GM21723 (cell line): ENCODE measurements around the gene CHCHD3.

Source experiments
- ATAC-seq: cut with Tn5 transposase; IDR thresholded peaks from one replicate; pipeline ENCODE4 v1.9.1; 2021; ENCODE audit warnings: mild to moderate bottlenecking, moderate library complexity; ENCODE audit not compliant: unreplicated experiment

Gene CHCHD3

GRCh38 chr7:132782777-132783640 is 298.9 kb downstream of the CHCHD3 start:
- ATAC-seq, result no peak

- ATAC-seq, result no peak
Measured at GRCh38 chr7:132780822-132781221, 301.1 kb downstream of the CHCHD3 start.

GRCh38 chr7:132779164-132779563 is 302.7 kb downstream of the CHCHD3 start:
- ATAC-seq, result no peak

GRCh38 chr7:132778761-132779160 is 303.1 kb downstream of the CHCHD3 start:
- ATAC-seq, result no peak

GRCh38 chr7:132777956-132778355 is 303.9 kb downstream of the CHCHD3 start:
- ATAC-seq, result no peak

- ATAC-seq, result no peak
Measured at GRCh38 chr7:132777414-132777813, 304.5 kb downstream of the CHCHD3 start.

- no peak for ATAC-seq
Measured at GRCh38 chr7:132776048-132776620, 305.8 kb downstream of the CHCHD3 start.

GRCh38 chr7:132773527-132773956 is 308.3 kb downstream of the CHCHD3 start:
- no peak for ATAC-seq

GRCh38 chr7:132771301-132771730 is 310.6 kb downstream of the CHCHD3 start:
- no peak for ATAC-seq

- ATAC-seq, result no peak
Measured at GRCh38 chr7:132770055-132770454, 311.8 kb downstream of the CHCHD3 start.

- ATAC-seq, result no peak
Measured at GRCh38 chr7:132769280-132769679, 312.6 kb downstream of the CHCHD3 start.

GRCh38 chr7:132768099-132768498 is 313.8 kb downstream of the CHCHD3 start:
- ATAC-seq, result no peak

- no peak for ATAC-seq
Measured at GRCh38 chr7:132767378-132767777, 314.5 kb downstream of the CHCHD3 start.

- ATAC-seq, result no peak
Measured at GRCh38 chr7:132766660-132767059, 315.2 kb downstream of the CHCHD3 start.

GRCh38 chr7:132765861-132766260 is 316.0 kb downstream of the CHCHD3 start:
- no peak for ATAC-seq

GRCh38 chr7:132764762-132765161 is 317.1 kb downstream of the CHCHD3 start:
- no peak for ATAC-seq

GRCh38 chr7:132760866-132761265 is 321.0 kb downstream of the CHCHD3 start:
- no peak for ATAC-seq

- ATAC-seq, result no peak
Measured at GRCh38 chr7:132760244-132760623, 321.7 kb downstream of the CHCHD3 start.

- no peak for ATAC-seq
Measured at GRCh38 chr7:132759482-132760243, 322.2 kb downstream of the CHCHD3 start.

GRCh38 chr7:132758986-132759385 is 322.9 kb downstream of the CHCHD3 start:
- ATAC-seq, result no peak

GRCh38 chr7:132757783-132758182 is 324.1 kb downstream of the CHCHD3 start:
- ATAC-seq, result no peak
